HFFc6 (cell line): ENCODE data around the gene DLG2. TPM values are rescaled to one million over a fixed set of nuclear protein-coding genes. Genes with fewer than 3 reads are reported as not detected.

Experiments
- DNase-seq: peaks from one replicate; pipeline ENCODE4 v3.0.0-alpha.2; 2018
- H3K27ac Mint-ChIP-seq: 2 replicates; pipeline ENCODE4 v1.8.0; 2020; ENCODE audit warnings: mild to moderate bottlenecking, mixed read lengths
- H3K27me3 Mint-ChIP-seq: 2 replicates; pipeline ENCODE4 v1.8.0; 2021; ENCODE audit warnings: mild to moderate bottlenecking, moderate library complexity, mixed read lengths; ENCODE audit not compliant: insufficient read depth
- H3K36me3 Mint-ChIP-seq: 2 replicates; pipeline ENCODE4 v1.8.0; 2021; ENCODE audit warnings: low read depth, mixed read lengths
- H3K4me1 Mint-ChIP-seq: 2 replicates; pipeline ENCODE4 v1.8.0; 2020; ENCODE audit warnings: low read depth, mixed read lengths
- H3K4me3 Mint-ChIP-seq: 2 replicates; pipeline ENCODE4 v1.8.0; 2020; ENCODE audit warnings: mild to moderate bottlenecking, moderate library complexity, mixed read lengths
- H3K9me3 Mint-ChIP-seq: 2 replicates; pipeline ENCODE4 v1.8.0; 2020; ENCODE audit warnings: mild to moderate bottlenecking, mixed read lengths
- total RNA-seq, 6 experiments: library from RNA; stranded (reverse); fragmentation: NEBNext Ultra II Directional; extraction: Animal tissue kit (Norgen Biotek cat#: 25700); gene quantifications; 2 replicates in 1 of 6; 3 replicates in 5 of 6; pipeline ENCODE4 v1.2.3, GENCODE V29; 2021
- TF ChIP-seq, protein P1 (sequence below): fragments of 200-600 bp; sonication (generic); IDR thresholded peaks from 2 replicates; pipeline ENCODE4 v1.5.0; 2021; ENCODE audit warnings: antibody characterized with exemption, mild to moderate bottlenecking

DLG2 gene
- total RNA-seq, 6 experiments from 2014 or later, result 0.39 to 1.00 (median 0.80) TPM; not detected in 1

- H3K9me3 Mint-ChIP-seq, result no peaks in the 10 kb centered on the region
- TF ChIP-seq, protein P1, sequence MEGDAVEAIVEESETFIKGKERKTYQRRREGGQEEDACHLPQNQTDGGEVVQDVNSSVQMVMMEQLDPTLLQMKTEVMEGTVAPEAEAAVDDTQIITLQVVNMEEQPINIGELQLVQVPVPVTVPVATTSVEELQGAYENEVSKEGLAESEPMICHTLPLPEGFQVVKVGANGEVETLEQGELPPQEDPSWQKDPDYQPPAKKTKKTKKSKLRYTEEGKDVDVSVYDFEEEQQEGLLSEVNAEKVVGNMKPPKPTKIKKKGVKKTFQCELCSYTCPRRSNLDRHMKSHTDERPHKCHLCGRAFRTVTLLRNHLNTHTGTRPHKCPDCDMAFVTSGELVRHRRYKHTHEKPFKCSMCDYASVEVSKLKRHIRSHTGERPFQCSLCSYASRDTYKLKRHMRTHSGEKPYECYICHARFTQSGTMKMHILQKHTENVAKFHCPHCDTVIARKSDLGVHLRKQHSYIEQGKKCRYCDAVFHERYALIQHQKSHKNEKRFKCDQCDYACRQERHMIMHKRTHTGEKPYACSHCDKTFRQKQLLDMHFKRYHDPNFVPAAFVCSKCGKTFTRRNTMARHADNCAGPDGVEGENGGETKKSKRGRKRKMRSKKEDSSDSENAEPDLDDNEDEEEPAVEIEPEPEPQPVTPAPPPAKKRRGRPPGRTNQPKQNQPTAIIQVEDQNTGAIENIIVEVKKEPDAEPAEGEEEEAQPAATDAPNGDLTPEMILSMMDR, result no peak
- no peak for DNase-seq
- H3K4me3 Mint-ChIP-seq, result no peak overlapping the region
- no peaks in the 10 kb centered on the region for H3K36me3 Mint-ChIP-seq
- peaks cover 7% of the 10 kb centered on the region; the same call in 1 of the 2 replicates for H3K4me1 Mint-ChIP-seq
- H3K27me3 Mint-ChIP-seq, result peaks cover 3% of the 10 kb centered on the region
- no peak overlapping the region for H3K27ac Mint-ChIP-seq
These were observed 1901.4 kb downstream of the DLG2 start for GRCh38 chr11:83725728-83726127.

- Mint-ChIP-seq H3K27me3 (peaks cover 3% of the 10 kb centered on the region), H3K4me1 (peaks cover 7% of the 10 kb centered on the region; the same call in 1 of the 2 replicates), H3K9me3 (no peaks in the 10 kb centered on the region), H3K27ac (no peak overlapping the region), H3K36me3 (no peaks in the 10 kb centered on the region), H3K4me3 (no peak overlapping the region)
- TF ChIP-seq, protein P1, result no peak
- DNase-seq, result no peak
These were observed 1901.9 kb downstream of the DLG2 start for GRCh38 chr11:83725269-83725560.

- DNase-seq, result peak; percentile 45
- Mint-ChIP-seq H3K27ac (no peak overlapping the region), H3K4me3 (peak overlapping the region; percentile 39), H3K27me3 (peaks cover 3% of the 10 kb centered on the region), H3K4me1 (peaks cover 7% of the 10 kb centered on the region; the same call in 1 of the 2 replicates), H3K9me3 (no peaks in the 10 kb centered on the region), H3K36me3 (no peaks in the 10 kb centered on the region)
- TF ChIP-seq, protein P1, result peak; percentile 63
These were observed 1903.1 kb downstream of the DLG2 start for GRCh38 chr11:83723999-83724398.

- H3K9me3 Mint-ChIP-seq, result no peaks in the 10 kb centered on the region
- H3K4me1 Mint-ChIP-seq, result peaks cover 7% of the 10 kb centered on the region; the same call in 1 of the 2 replicates
- DNase-seq, result no peak
- TF ChIP-seq, protein P1, result no peak
- no peak overlapping the region for H3K27ac Mint-ChIP-seq
- no peak overlapping the region for H3K4me3 Mint-ChIP-seq
- H3K36me3 Mint-ChIP-seq, result no peaks in the 10 kb centered on the region
- peaks cover 3% of the 10 kb centered on the region; the same call in 1 of the 2 replicates for H3K27me3 Mint-ChIP-seq
These were observed 1904.6 kb downstream of the DLG2 start for GRCh38 chr11:83722392-83723119.

DNA sequence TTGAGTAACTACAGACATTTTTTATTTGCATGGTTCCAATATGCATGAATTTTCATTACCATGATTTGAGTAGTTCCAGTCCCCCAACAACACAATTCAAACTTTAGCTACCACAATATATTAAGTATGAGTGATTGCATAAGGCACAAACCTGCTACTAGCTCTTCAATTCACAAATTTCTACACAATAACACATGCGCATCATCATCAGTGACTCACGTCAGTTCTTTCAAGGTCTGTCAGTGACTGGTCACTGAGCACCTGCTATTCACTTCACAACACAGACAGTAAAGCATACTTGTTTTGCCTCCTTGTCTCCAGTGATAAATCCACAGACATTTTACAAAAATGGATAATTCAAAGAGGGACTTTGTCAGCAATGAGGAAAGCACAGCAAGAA is 1905.9 kb downstream of the DLG2 start:
- TF ChIP-seq, protein P1, result no peak
- no peaks in the 10 kb centered on the region for H3K27me3 Mint-ChIP-seq
- peak; percentile 3 for DNase-seq
- no peak overlapping the region for H3K4me3 Mint-ChIP-seq
- H3K4me1 Mint-ChIP-seq, result peaks cover 7% of the 10 kb centered on the region; the same call in 1 of the 2 replicates
- H3K27ac Mint-ChIP-seq, result no peak overlapping the region
- H3K9me3 Mint-ChIP-seq, result no peaks in the 10 kb centered on the region
- H3K36me3 Mint-ChIP-seq, result no peaks in the 10 kb centered on the region
